CD14-positive monocyte (primary cell): Measurements from ENCODE around the gene HABP4. TPM values are rescaled to one million over a fixed set of nuclear protein-coding genes. Genes with fewer than 3 reads are reported as not detected.
A peak's percentile ranks its signal among the peaks of the same experiment; 100 is the strongest.

Experiments used
- DNase-seq, 3 donors: peaks; one replicate each; pipeline ENCODE4 v3.0.0-alpha.2; 2011 to 2022
- H2AFZ ChIP-seq: 2 replicates; pipeline ENCODE4 v1.6.0; 2012; ENCODE audit warnings: mild to moderate bottlenecking, low read depth, low read length, inconsistent platforms; ENCODE audit not compliant: insufficient read depth, poor library complexity, severe bottlenecking
- H3K27ac ChIP-seq, 2 donors: 1 replicate in 1 of 2; 2 replicates in 1 of 2; pipeline ENCODE4 v1.5.1; 2012 to 2013; ENCODE audit warnings: low read length in 2 of 2, control low read depth in 1 of 2, inconsistent platforms in 1 of 2, low read depth in 1 of 2, mild to moderate bottlenecking in 1 of 2
- H3K27me3 ChIP-seq, 2 donors: one replicate each; pipeline versions ENCODE4 v1.6.0 to v1.6.1; 2011 to 2013; ENCODE audit warnings: low read length in 2 of 2; ENCODE audit not compliant: control insufficient read depth in 2 of 2, insufficient read depth in 2 of 2
- H3K36me3 ChIP-seq, 2 donors: replicated peaks in 1 of 2; 1 replicate in 1 of 2; 2 replicates in 1 of 2; pipeline versions ENCODE4 v1.5.1 to v1.6.1; 2012 to 2013; ENCODE audit warnings: low read length in 2 of 2, control low read depth in 1 of 2, inconsistent platforms in 1 of 2, mild to moderate bottlenecking in 1 of 2; ENCODE audit not compliant: insufficient read depth in 2 of 2, control insufficient read depth in 1 of 2
- H3K4me1 ChIP-seq, 2 donors: 1 replicate in 1 of 2; 2 replicates in 1 of 2; pipeline versions ENCODE4 v1.5.1 to v1.6.1; 2012 to 2013; ENCODE audit warnings: low read length in 2 of 2, control low read depth in 1 of 2, inconsistent platforms in 1 of 2, mild to moderate bottlenecking in 1 of 2, moderate library complexity in 1 of 2; ENCODE audit not compliant: insufficient read depth in 2 of 2, control insufficient read depth in 1 of 2
- H3K4me2 ChIP-seq: replicated peaks from 2 replicates; pipeline ENCODE3; 2012; ENCODE audit warnings: low read length, moderate library complexity, mild to moderate bottlenecking; ENCODE audit not compliant: poor library complexity, severe bottlenecking; ENCODE audit errors: extremely low read depth
- H3K4me3 ChIP-seq, 3 experiments: fragments of 200-600 bp in 1 of 3; sonication (generic) in 1 of 3; replicated peaks in 1 of 3; 1 replicate in 2 of 3; 2 replicates in 1 of 3; pipeline ENCODE4 v1.5.1; 2011 to 2013; ENCODE audit warnings: low read length in 3 of 3, mild to moderate bottlenecking in 3 of 3, control low read depth in 2 of 3, low read depth in 2 of 3, inconsistent platforms in 1 of 3, moderate library complexity in 1 of 3
- H3K79me2 ChIP-seq: 2 replicates; pipeline ENCODE4 v1.6.0; 2012; ENCODE audit warnings: mild to moderate bottlenecking, control low read depth, inconsistent platforms, low read length, moderate library complexity; ENCODE audit not compliant: insufficient read depth
- H3K9ac ChIP-seq: 2 replicates; pipeline ENCODE4 v1.6.0; 2017; ENCODE audit warnings: low read length, mild to moderate bottlenecking; ENCODE audit not compliant: insufficient read depth, poor library complexity, severe bottlenecking
- H3K9me3 ChIP-seq, 2 donors: replicated peaks in 1 of 2; 1 replicate in 1 of 2; 2 replicates in 1 of 2; pipeline versions ENCODE4 v1.5.1 to v1.6.1; 2012 to 2013; ENCODE audit warnings: low read length in 2 of 2, control low read depth in 1 of 2; ENCODE audit not compliant: control insufficient read depth in 1 of 2, insufficient read depth in 1 of 2
- H4K20me1 ChIP-seq: 2 replicates; pipeline ENCODE4 v1.6.0; 2012; ENCODE audit warnings: mild to moderate bottlenecking, low read length, control low read depth, moderate library complexity; ENCODE audit not compliant: insufficient read depth
- H3K27ac Mint-ChIP-seq, 7 donors: one replicate each; pipeline ENCODE4 v1.8.0; 2020; ENCODE audit warnings: mild to moderate bottlenecking in 7 of 7, mixed read lengths in 7 of 7, moderate library complexity in 6 of 7, inconsistent platforms in 2 of 7
- H3K27me3 Mint-ChIP-seq, 3 donors: one replicate each; pipeline ENCODE4 v1.8.0; 2021 to 2022; ENCODE audit warnings: low read depth in 3 of 3, mild to moderate bottlenecking in 3 of 3, mixed read lengths in 3 of 3, moderate library complexity in 3 of 3, inconsistent platforms in 1 of 3
- H3K36me3 Mint-ChIP-seq, 2 donors: one replicate each; pipeline ENCODE4 v1.8.0; 2020; ENCODE audit warnings: mixed read lengths in 2 of 2, inconsistent platforms in 1 of 2, mild to moderate bottlenecking in 1 of 2
- H3K4me1 Mint-ChIP-seq: one replicate; pipeline ENCODE4 v1.8.0; 2020; ENCODE audit warnings: mild to moderate bottlenecking, mixed read lengths
- H3K4me3 Mint-ChIP-seq, 2 donors: one replicate each; pipeline ENCODE4 v1.8.0; 2020; ENCODE audit warnings: mild to moderate bottlenecking in 2 of 2, mixed read lengths in 2 of 2, moderate library complexity in 1 of 2
- H3K9me3 Mint-ChIP-seq, 7 donors: one replicate each; pipeline ENCODE4 v1.8.0; 2020 to 2022; ENCODE audit warnings: mixed read lengths in 7 of 7, mild to moderate bottlenecking in 6 of 7, moderate library complexity in 6 of 7, inconsistent platforms in 2 of 7
- CTCF ChIP-seq: fragments of 200-600 bp; IDR thresholded peaks from one replicate; pipeline ENCODE4 v1.8.0; 2022; ENCODE audit warnings: antibody characterized with exemption, mild to moderate bottlenecking
- WGBS: methylation state at CpG from one replicate; pipeline ENCODE4 v1.1.5; 2013; ENCODE audit warnings: missing lambda C conversion rate; ENCODE audit not compliant: insufficient coverage; 5-methylcytosine and 5-hydroxymethylcytosine counted together
- intact Hi-C, 2 donors: fragments of 100-400 bp; cut with micrococcal nuclease; formaldehyde crosslinking; loops; one replicate each; pipeline versions ENCODE4 v1.15.0 to v1.15.1; 2023
- polyA plus RNA-seq, 3 donors: library from polyadenylated mRNA; depleted of rRNA in 1 of 3; unstranded in 2 of 3; stranded (reverse) in 1 of 3; fragments of 300-500 nt in 2 of 3; fragments of >200 nt in 1 of 3; fragmentation: Illumina TruSeq in 2 of 3; gene quantifications; 1 replicate in 2 of 3; 2 replicates in 1 of 3; pipeline ENCODE4 v1.2.3, GENCODE V29; 2012 to 2021

The HABP4 gene
- polyA plus RNA-seq, 3 donors, result 0.54 to 0.97 (median 0.68) TPM

GRCh38 chr9:96417661-96418082, 32.3 kb upstream of the HABP4 start:
- peaks cover 50% of the 10 kb centered on the region for H3K79me2 ChIP-seq
- WGBS, result under 1% methylated on average over 62 of the region's 62 CpGs
- H4K20me1 ChIP-seq, result no peaks in the 10 kb centered on the region
- intact Hi-C loops, result loop anchor here (5.0 to 10.0 kb wide), 3 partner anchors 35 to 543 kb away; partner anchors contain the start of genes HABP4 (in 2 of the 2), ERCC6L2 (in 1 of the 2) and PRXL2C (in 1 of the 2)
- H3K27ac ChIP-seq, result peak overlapping the region; percentile 94 to 95
- H3K27me3 ChIP-seq, result no peaks in the 10 kb centered on the region
- H3K36me3 ChIP-seq, result no peaks in the 10 kb centered on the region
- H3K9ac ChIP-seq, result peak overlapping the region; percentile 86
- Mint-ChIP-seq H3K4me3 (peak overlapping the region; percentile 80 to 81), H3K9me3 (no peaks in the 10 kb centered on the region), H3K27ac (peak overlapping the region in 6 of 7 donors; percentile 77 to 92 (median 84)), H3K27me3 (peaks cover 0 to 2% (median 0%) of the 10 kb centered on the region in 3 donors), H3K36me3 (no peaks in the 10 kb centered on the region), H3K4me1 (peaks cover 47% of the 10 kb centered on the region)
- peak in 1 of 3 donors; percentile 19 for DNase-seq
- peaks cover 50 to 64% of the 10 kb centered on the region in 2 donors for H3K4me1 ChIP-seq
- peak overlapping the region; percentile 88 to 98 (median 95) for H3K4me3 ChIP-seq
- peak overlapping the region; percentile 100 for H3K4me2 ChIP-seq
- no peaks in the 10 kb centered on the region for H3K9me3 ChIP-seq
- peak overlapping the region; percentile 89 for H2AFZ ChIP-seq
- TF ChIP-seq CTCF, result no peak

GRCh38 chr9:96418083-96418919, 31.7 kb upstream of the HABP4 start, which contains the start of gene ZNF367:
Gene ZNF367 (minus strand): TSS chr9:96418370. CDS start chr9:96418032, 338 bp downstream.
- Mint-ChIP-seq H3K4me3 (peak within 1 kb of the TSS; percentile 89 to 92), H3K4me1 (peaks cover 41% of the 10 kb centered on the region), H3K36me3 (no peaks in the 10 kb centered on the region), H3K27me3 (peaks cover 0 to 3% (median 0%) of the 10 kb centered on the region in 3 donors), H3K9me3 (no peaks in the 10 kb centered on the region), H3K27ac (peak within 1 kb of the TSS; percentile 86 to 97 (median 94))
- peaks cover 47 to 60% of the 10 kb centered on the region in 2 donors for H3K4me1 ChIP-seq
- H3K27me3 ChIP-seq, result no peaks in the 10 kb centered on the region
- H4K20me1 ChIP-seq, result no peaks in the 10 kb centered on the region
- H2AFZ ChIP-seq, result peak within 1 kb of the TSS; percentile 92
- H3K4me2 ChIP-seq, result peak within 1 kb of the TSS; percentile 100
- H3K9ac ChIP-seq, result peak within 1 kb of the TSS; percentile 86
- H3K4me3 ChIP-seq, result peak within 1 kb of the TSS; percentile 88 to 98 (median 95)
- peaks cover 44% of the 10 kb centered on the region for H3K79me2 ChIP-seq
- no peaks in the 10 kb centered on the region for H3K36me3 ChIP-seq
- intact Hi-C loops, result loop anchor here (5.0 to 10.0 kb wide), 3 partner anchors 34 to 544 kb away; partner anchors contain the start of genes HABP4 (in 2 of the 2), ERCC6L2 (in 1 of the 2) and PRXL2C (in 1 of the 2)
- DNase-seq, result peak; percentile 90 to 93 (median 92)
- no peaks in the 10 kb centered on the region for H3K9me3 ChIP-seq
- H3K27ac ChIP-seq, result peak within 1 kb of the TSS; percentile 94 to 95
- under 1% methylated on average over 96 of the region's 100 CpGs for WGBS
- no peak for TF ChIP-seq CTCF
